ENCODE results near the gene CHRM4. TPM values are rescaled to one million over a fixed set of nuclear protein-coding genes. Genes with fewer than 3 reads are reported as not detected.

CHRM4 gene
- total and polyA plus RNA-seq, 2 of the 13 experiments (the other 11 are each of a cell fraction or from before 2014, with no cell fraction given) = 0.13 to 0.21 TPM

GRCh38 chr11:46381048-46381818 is 10.3 kb downstream of the CHRM4 start, which contains the start of gene MDK (continued):
- TF ChIP-seq TFDP2 (CRISPR knock-in tag; IDR thresholded peaks at IDR 0.05) (peak; percentile 6; the same call in 1 of the 2 replicates), RELA (CRISPR knock-in tag; IDR thresholded peaks at IDR 0.05) (no peak), MYC (CRISPR knock-in tag; IDR thresholded peaks at IDR 0.05; ENCODE audit: borderline replicate concordance) (0 out of 2 replicates have a peak, but pooled peaks have one; percentile 4), ZNF44 (CRISPR knock-in tag; IDR thresholded peaks at IDR 0.05) (no peak), RAD21 (CRISPR knock-in tag; IDR thresholded peaks at IDR 0.05) (no peak), SMAD1 (CRISPR knock-in tag; IDR thresholded peaks at IDR 0.05; ENCODE audit: borderline replicate concordance, low read depth) (no peak), STAG1 (CRISPR knock-in tag; IDR thresholded peaks at IDR 0.05) (no peak), ZBTB25 (CRISPR knock-in tag; IDR thresholded peaks at IDR 0.05) (no peak), BRF2 (CRISPR knock-in tag; IDR thresholded peaks at IDR 0.05) (peak; percentile 46; the same call in 1 of the 2 replicates), SNAPC4 (CRISPR knock-in tag; IDR thresholded peaks at IDR 0.05) (no peak), ZNF605 (CRISPR knock-in tag; IDR thresholded peaks at IDR 0.05) (no peak), ZNF740 (CRISPR knock-in tag; IDR thresholded peaks at IDR 0.05) (no peak), EHMT2 (IDR thresholded peaks at IDR 0.05; ENCODE audit: borderline replicate concordance, low read depth, low read length) (no peak), ZSCAN31 (CRISPR knock-in tag; IDR thresholded peaks at IDR 0.05; ENCODE audit: low read depth) (no peak), ZBTB26 (CRISPR knock-in tag; IDR thresholded peaks at IDR 0.05; ENCODE audit: borderline replicate concordance) (no peak), PHF8 (CRISPR knock-in tag; IDR thresholded peaks at IDR 0.05) (no peak; the same call in none of the 2 replicates), SMARCC2 (IDR thresholded peaks at IDR 0.05) (no peak), PCBP2 (optimal IDR thresholded peaks at IDR 0.05; ENCODE audit: low read depth, low read length, poor library complexity, severe bottlenecking) (no peak), ZNF180 (CRISPR knock-in tag; IDR thresholded peaks at IDR 0.05; ENCODE audit: borderline replicate concordance, low read depth) (peak; percentile 3; the same call in 1 of the 2 replicates)
